Upper lobe of left lung (tissue), 4 donors: ENCODE measurements around the gene NLGN1.

Source experiments
- CTCF ChIP-seq, 6 experiments: fragments of 450-650 bp in 4 of 6; fragments of 200-600 bp in 2 of 6; sonication (generic) in 2 of 6; IDR thresholded peaks; one replicate each; pipeline ENCODE4 v1.5.1; 2016 to 2019; ENCODE audit warnings: antibody characterized with exemption in 6 of 6
- EP300 ChIP-seq, 4 donors: sonication (generic); formaldehyde crosslinking; IDR thresholded peaks; one replicate each; pipeline ENCODE4 v1.5.1; 2017; ENCODE audit warnings: antibody characterized with exemption in 4 of 4, control low read depth in 2 of 4
- POLR2A ChIP-seq, 4 donors: fragments of 450-650 bp; IDR thresholded peaks; one replicate each; pipeline ENCODE4 v1.5.1; 2016 to 2017; ENCODE audit warnings: antibody characterized with exemption in 4 of 4, mild to moderate bottlenecking in 2 of 4

- TF ChIP-seq POLR2A (IDR thresholded peaks at IDR 0.05) (no peak), CTCF (IDR thresholded peaks at IDR 0.05) (no peak), EP300 (IDR thresholded peaks at IDR 0.05) (no peak)
Observed at GRCh38 chr3:174062923-174063322, 665.4 kb downstream of the NLGN1 start.
